ENCODE data around the gene TMEM266. TPM values are rescaled to one million over a fixed set of nuclear protein-coding genes. Genes with fewer than 3 reads are reported as not detected.

The TMEM266 gene
- total RNA-seq, 1 donor from 2014 or later, result 0.58 TPM

DNA sequence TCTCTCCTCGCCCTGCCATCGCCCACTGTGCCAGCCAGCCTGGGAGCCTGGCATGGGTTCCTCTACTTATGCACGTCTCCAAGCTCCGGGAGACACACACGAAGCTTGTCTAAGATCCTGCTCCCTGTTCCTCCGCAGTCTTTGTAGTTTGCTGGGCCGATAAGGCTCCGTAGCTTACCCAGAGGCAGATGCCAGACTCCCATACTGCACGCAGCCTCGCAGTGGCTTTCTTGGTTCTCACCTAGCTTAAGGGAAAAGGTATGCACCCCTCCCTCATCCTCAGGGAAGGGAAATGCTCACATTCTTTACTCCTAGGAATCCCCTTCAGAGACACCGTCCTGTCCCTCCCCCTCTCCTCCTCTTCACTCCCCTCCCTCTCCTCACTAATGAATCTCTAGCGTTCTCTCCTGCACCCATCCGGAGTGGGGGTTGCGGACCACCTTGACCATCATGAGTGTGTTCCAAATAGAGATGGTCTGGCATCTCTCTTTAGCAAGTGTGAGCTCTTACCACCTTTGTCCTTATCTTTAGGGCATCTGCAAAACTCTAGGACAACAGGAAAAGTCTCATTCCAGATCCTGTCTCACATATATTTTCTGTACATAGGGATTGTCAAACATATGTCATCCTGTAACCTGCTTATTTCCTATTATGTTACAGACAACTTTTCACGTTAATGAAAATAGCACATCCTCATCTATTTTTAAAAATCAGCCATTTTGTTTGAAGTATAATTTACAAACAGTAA, 56.5 kb downstream of the TMEM266 start:
- DNase-seq (ENCODE audit: low read depth, low spot score), result no peak
- Mint-ChIP-seq H3K9me3 (no peaks in the 10 kb centered on the region), H3K4me3 (no peak overlapping the region), H3K36me3 (ENCODE audit: low read depth) (no peaks in the 10 kb centered on the region), H3K27me3 (ENCODE audit: low read depth) (no peaks in the 10 kb centered on the region), H3K27ac (ENCODE audit: unreplicated experiment) (no peak overlapping the region), H3K4me1 (no peaks in the 10 kb centered on the region)
- TF ChIP-seq, protein P1, sequence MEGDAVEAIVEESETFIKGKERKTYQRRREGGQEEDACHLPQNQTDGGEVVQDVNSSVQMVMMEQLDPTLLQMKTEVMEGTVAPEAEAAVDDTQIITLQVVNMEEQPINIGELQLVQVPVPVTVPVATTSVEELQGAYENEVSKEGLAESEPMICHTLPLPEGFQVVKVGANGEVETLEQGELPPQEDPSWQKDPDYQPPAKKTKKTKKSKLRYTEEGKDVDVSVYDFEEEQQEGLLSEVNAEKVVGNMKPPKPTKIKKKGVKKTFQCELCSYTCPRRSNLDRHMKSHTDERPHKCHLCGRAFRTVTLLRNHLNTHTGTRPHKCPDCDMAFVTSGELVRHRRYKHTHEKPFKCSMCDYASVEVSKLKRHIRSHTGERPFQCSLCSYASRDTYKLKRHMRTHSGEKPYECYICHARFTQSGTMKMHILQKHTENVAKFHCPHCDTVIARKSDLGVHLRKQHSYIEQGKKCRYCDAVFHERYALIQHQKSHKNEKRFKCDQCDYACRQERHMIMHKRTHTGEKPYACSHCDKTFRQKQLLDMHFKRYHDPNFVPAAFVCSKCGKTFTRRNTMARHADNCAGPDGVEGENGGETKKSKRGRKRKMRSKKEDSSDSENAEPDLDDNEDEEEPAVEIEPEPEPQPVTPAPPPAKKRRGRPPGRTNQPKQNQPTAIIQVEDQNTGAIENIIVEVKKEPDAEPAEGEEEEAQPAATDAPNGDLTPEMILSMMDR (conservative IDR thresholded peaks at IDR 0.05), result no peak

DNA sequence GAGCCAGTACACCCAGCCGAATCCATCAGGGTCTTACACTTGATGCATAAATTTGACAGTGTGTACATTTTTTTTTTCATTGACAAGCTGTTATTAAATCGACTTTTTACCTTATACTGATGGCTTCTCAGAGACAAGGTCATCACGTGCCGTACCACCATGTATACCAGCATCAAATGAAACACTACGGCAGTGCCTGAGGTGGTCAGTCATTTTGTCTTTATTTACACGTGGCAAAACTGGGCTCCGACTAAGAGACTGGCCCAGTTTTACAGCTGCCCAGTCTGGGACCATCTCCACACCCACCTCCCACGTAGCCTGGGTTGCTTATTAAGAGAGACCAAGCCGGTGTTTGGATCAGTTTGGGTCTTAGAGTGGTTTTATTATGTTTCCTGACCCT, 57.4 kb downstream of the TMEM266 start:
- Mint-ChIP-seq H3K27ac (ENCODE audit: unreplicated experiment) (no peak overlapping the region), H3K27me3 (ENCODE audit: low read depth) (no peaks in the 10 kb centered on the region), H3K4me3 (no peak overlapping the region), H3K9me3 (no peaks in the 10 kb centered on the region), H3K36me3 (ENCODE audit: low read depth) (no peaks in the 10 kb centered on the region), H3K4me1 (no peaks in the 10 kb centered on the region)
- TF ChIP-seq, protein P1 (conservative IDR thresholded peaks at IDR 0.05), result no peak
- DNase-seq (ENCODE audit: low read depth, low spot score), result no peak

DNA sequence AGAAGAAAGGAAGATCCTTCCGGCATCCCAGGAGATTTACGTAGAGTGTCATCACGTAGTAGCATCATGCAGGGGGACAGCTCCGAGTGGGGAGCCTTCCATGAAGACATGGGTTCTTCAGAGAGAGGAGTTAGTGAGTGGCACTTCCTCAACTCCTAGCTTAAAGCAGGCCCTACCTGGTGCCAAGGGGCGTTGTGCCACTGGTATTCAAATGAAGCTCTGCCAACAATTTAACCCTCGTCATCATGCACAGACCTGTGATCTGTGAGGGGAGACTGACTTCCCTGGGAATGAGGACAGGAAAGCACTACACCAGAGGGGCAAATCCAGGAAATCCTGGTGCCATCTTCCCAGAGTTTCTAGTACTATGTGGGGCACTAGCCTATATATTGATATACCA, 59.0 kb downstream of the TMEM266 start:
- Mint-ChIP-seq H3K9me3 (no peaks in the 10 kb centered on the region), H3K36me3 (ENCODE audit: low read depth) (no peaks in the 10 kb centered on the region), H3K4me3 (no peak overlapping the region), H3K27me3 (ENCODE audit: low read depth) (peaks cover 5% of the 10 kb centered on the region), H3K27ac (ENCODE audit: unreplicated experiment) (no peak overlapping the region), H3K4me1 (no peaks in the 10 kb centered on the region)
- no peak for DNase-seq (ENCODE audit: low read depth, low spot score)
- TF ChIP-seq, protein P1 (conservative IDR thresholded peaks at IDR 0.05), result no peak

DNA sequence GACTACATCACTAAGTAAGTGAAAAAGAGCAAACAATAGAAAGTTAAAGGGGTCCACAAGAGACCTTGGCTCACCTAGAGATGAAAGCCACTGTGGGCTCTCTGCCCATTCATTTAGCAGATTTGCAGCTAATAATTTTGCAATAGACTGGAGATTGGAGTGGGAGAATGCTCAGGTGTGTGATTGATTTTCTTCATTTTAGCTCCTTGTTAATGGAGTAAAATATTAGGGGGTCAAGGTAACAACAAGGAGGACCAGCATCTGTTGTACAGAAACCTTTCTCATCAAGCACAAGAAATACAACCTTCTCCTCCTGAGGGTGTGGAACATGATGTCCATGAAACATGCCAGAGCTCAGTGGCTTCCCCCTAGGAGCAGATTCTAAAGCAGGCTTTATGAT, 63.2 kb downstream of the TMEM266 start:
- no peaks in the 10 kb centered on the region for H3K9me3 Mint-ChIP-seq

DNA sequence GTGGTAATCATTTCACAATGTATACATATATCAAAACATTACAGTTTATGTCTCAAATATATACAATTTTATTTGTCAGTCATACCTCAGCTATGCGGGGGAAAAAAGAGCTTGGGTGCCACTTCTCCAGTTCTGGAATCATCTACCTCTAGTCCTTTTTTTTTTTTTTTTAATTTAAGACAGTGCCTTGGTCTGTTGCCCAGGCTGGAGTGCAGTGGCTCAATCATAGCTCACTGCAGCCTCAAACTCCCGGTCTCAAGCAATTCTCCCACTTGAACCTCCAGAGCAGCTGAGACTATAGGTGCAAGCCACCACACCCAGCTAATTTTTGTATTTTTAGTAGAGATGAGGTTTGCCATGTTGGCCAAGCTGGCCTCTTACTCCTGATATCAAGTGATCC, 67.4 kb downstream of the TMEM266 start:
- Mint-ChIP-seq H3K9me3 (no peaks in the 10 kb centered on the region), H3K4me1 (no peaks in the 10 kb centered on the region), H3K4me3 (no peak overlapping the region), H3K27me3 (ENCODE audit: low read depth) (peaks cover 40% of the 10 kb centered on the region), H3K27ac (ENCODE audit: unreplicated experiment) (no peak overlapping the region), H3K36me3 (ENCODE audit: low read depth) (no peaks in the 10 kb centered on the region)
- DNase-seq (ENCODE audit: low read depth, low spot score), result no peak
- TF ChIP-seq, protein P1 (conservative IDR thresholded peaks at IDR 0.05), result no peak

More for the DNA sequence above, 63.2 kb downstream of the TMEM266 start:
- no peaks in the 10 kb centered on the region for H3K4me1 Mint-ChIP-seq
- H3K4me3 Mint-ChIP-seq, result no peak overlapping the region
- no peak for DNase-seq (ENCODE audit: low read depth, low spot score)
- H3K27me3 Mint-ChIP-seq (ENCODE audit: low read depth), result peaks cover 19% of the 10 kb centered on the region
- TF ChIP-seq, protein P1 (conservative IDR thresholded peaks at IDR 0.05), result no peak
- no peak overlapping the region for H3K27ac Mint-ChIP-seq (ENCODE audit: unreplicated experiment)
- H3K36me3 Mint-ChIP-seq (ENCODE audit: low read depth), result no peaks in the 10 kb centered on the region

Data from neural crest cell (in vitro differentiated cells).